A673 (cell line): Measurements from ENCODE around the gene SAMD11. TPM values are rescaled to one million over a fixed set of nuclear protein-coding genes. Genes with fewer than 3 reads are reported as not detected.
A peak's percentile ranks its signal among the peaks of the same experiment; 100 is the strongest.

Experiments
- BruUV-seq: library from RNA; stranded (reverse); fragments of 400-500 nt; replicated peaks from 2 replicates; lab custom pipeline; 2021; lab: Mats Ljungman, UMichigan
- CTCF ChIA-PET: fragments of 300-600 bp; sonication (Branson Sonifier 250); formaldehyde crosslinking; loops from one replicate; lab custom pipeline; 2022; ENCODE audit warnings: antibody characterized with exemption; lab: Charles Lee
- POLR2A ChIA-PET: fragments of 300-600 bp; sonication (Branson Sonifier 250); formaldehyde crosslinking; loops from one replicate; lab custom pipeline; 2022; ENCODE audit warnings: antibody characterized with exemption; ENCODE audit not compliant: low non-redundant PET; lab: Charles Lee
- DNase-seq: peaks from one replicate; pipeline ENCODE4 v3.0.0-alpha.2; 2015; ENCODE audit warnings: low spot score
- H3K27ac ChIP-seq: fragments of 200-600 bp; sonication (generic); 2 replicates; pipeline ENCODE4 v1.5.1; 2016; ENCODE audit warnings: mixed run types, low read depth, mild to moderate bottlenecking, mixed read lengths, antibody characterized with exemption, low read length; ENCODE audit not compliant: poor library complexity, severe bottlenecking
- H3K27me3 ChIP-seq: fragments of 200-600 bp; sonication (generic); replicated peaks from 2 replicates; pipeline ENCODE4 v1.6.1; 2017; ENCODE audit warnings: mixed run types, low read depth, mild to moderate bottlenecking, mixed read lengths, antibody characterized with exemption, low read length; ENCODE audit not compliant: insufficient read depth, poor library complexity
- H3K36me3 ChIP-seq: fragments of 200-600 bp; sonication (generic); 2 replicates; pipeline ENCODE4 v1.6.1; 2016; ENCODE audit warnings: mixed run types, mild to moderate bottlenecking, mixed read lengths, antibody characterized with exemption, low read length; ENCODE audit not compliant: insufficient read depth, poor library complexity, severe bottlenecking
- H3K4me1 ChIP-seq: fragments of 200-600 bp; sonication (generic); 2 replicates; pipeline ENCODE4 v1.6.1; 2017; ENCODE audit warnings: mixed run types, mild to moderate bottlenecking, mixed read lengths, antibody characterized with exemption, low read length; ENCODE audit not compliant: insufficient read depth, poor library complexity, severe bottlenecking
- H3K4me3 ChIP-seq: fragments of 200-600 bp; sonication (generic); 2 replicates; pipeline ENCODE4 v1.5.1; 2016; ENCODE audit warnings: low read depth, mixed run types, mild to moderate bottlenecking, mixed read lengths, low read length; ENCODE audit not compliant: poor library complexity, severe bottlenecking
- H3K9me3 ChIP-seq: fragments of 200-600 bp; sonication (generic); 2 replicates; pipeline ENCODE4 v1.6.1; 2016; ENCODE audit warnings: mixed run types, low read depth, mild to moderate bottlenecking, mixed read lengths, antibody characterized with exemption, low read length; ENCODE audit not compliant: poor library complexity, severe bottlenecking
- CTCF ChIP-seq: fragments of 300-800, 200-600 bp; sonication (generic); conservative IDR thresholded peaks from 2 replicates; pipeline ENCODE4 v1.5.1; 2017; ENCODE audit warnings: low read depth, mild to moderate bottlenecking, antibody characterized with exemption, low read length, moderate library complexity, mixed read lengths
- EZH2 ChIP-seq: fragments of 200-600 bp; sonication (generic); IDR thresholded peaks from 2 replicates; pipeline ENCODE4 v1.6.1; 2017; ENCODE audit warnings: borderline replicate concordance, low read depth, mild to moderate bottlenecking, mixed read lengths, antibody characterized with exemption, low read length; ENCODE audit not compliant: poor library complexity, severe bottlenecking
- intact Hi-C: fragments of 100-400 bp; cut with micrococcal nuclease; formaldehyde crosslinking; loops from one replicate; pipeline ENCODE4 v1.10.0; 2022; ENCODE audit not compliant: unreplicated experiment
- total RNA-seq: library from RNA; stranded (reverse); gene quantifications from 2 replicates; pipeline ENCODE4 v1.2.3, GENCODE V29; 2021

Gene SAMD11
- total RNA-seq, 1 experiment from 2014 or later = 28.4 TPM

- no peaks in the 10 kb centered on the region for H3K36me3 ChIP-seq
- no peak for TF ChIP-seq CTCF
- no peak overlapping the region for H3K4me3 ChIP-seq
- BruUV-seq = no TSS peak
- intact Hi-C loops = no loop called here
- no peak overlapping the region for H3K27ac ChIP-seq
- H3K4me1 ChIP-seq = peaks cover 27% of the 10 kb centered on the region
- POLR2A ChIA-PET = no interaction called here
- CTCF ChIA-PET = interaction anchor here (0.6 kb wide), 1 partner anchor 29 kb away, joined by 4 read pairs; no protein-coding TSS in a partner anchor
- no peaks in the 10 kb centered on the region for H3K9me3 ChIP-seq
- H3K27me3 ChIP-seq = no peaks in the 10 kb centered on the region
- DNase-seq = peak; percentile 67
These were observed 12.6 kb upstream of the SAMD11 start for GRCh38 chr1:910881-911721.

GRCh38 chr1:911875-912739 lies 11.6 kb upstream of the SAMD11 start:
- TF ChIP-seq CTCF (no peak), EZH2 (no peak)
- Histone ChIP-seq H3K36me3 (no peaks in the 10 kb centered on the region), H3K4me3 (no peak overlapping the region), H3K27me3 (no peaks in the 10 kb centered on the region), H3K4me1 (peaks cover 31% of the 10 kb centered on the region), H3K27ac (no peak overlapping the region), H3K9me3 (no peaks in the 10 kb centered on the region)
- intact Hi-C loops = no loop called here
- BruUV-seq = no TSS peak
- DNase-seq = no peak
- CTCF ChIA-PET = no interaction called here
- POLR2A ChIA-PET = no interaction called here

GRCh38 chr1:912740-913301 lies 10.9 kb upstream of the SAMD11 start:
- Histone ChIP-seq H3K36me3 (no peaks in the 10 kb centered on the region), H3K4me1 (peaks cover 38% of the 10 kb centered on the region), H3K9me3 (no peaks in the 10 kb centered on the region), H3K4me3 (no peak overlapping the region), H3K27me3 (no peaks in the 10 kb centered on the region), H3K27ac (no peak overlapping the region)
- DNase-seq = peak; percentile 54
- TF ChIP-seq EZH2 = no peak
- TF ChIP-seq CTCF = peak; percentile 28; the same call in 1 of the 2 replicates
- intact Hi-C loops = no loop called here
- ChIA-PET POLR2A (no interaction called here), CTCF (no interaction called here)
- no TSS peak for BruUV-seq
